ENCODE data around the gene LITAFD. TPM values are rescaled to one million over a fixed set of nuclear protein-coding genes. Genes with fewer than 3 reads are reported as not detected.

The LITAFD gene
- total and polyA plus RNA-seq, 12 donors: not detected

- 75 to 86% (median 79%) methylated on average over 14 of the region's 14 CpGs for WGBS, 4 donors
- Histone ChIP-seq H3K9me3 (replicated peaks in 1 of 3) (no peaks in the 10 kb centered on the region), H3K27me3 (no peaks in the 10 kb centered on the region), H3K4me3 (no peak overlapping the region), H3K4me1 (replicated peaks in 1 of 2) (peaks cover 80 to 83% of the 10 kb centered on the region in 2 donors), H3K36me3 (replicated peaks in 1 of 2) (peaks cover 0 to 17% of the 10 kb centered on the region in 2 donors), H3K27ac (peak overlapping the region in 4 of 5 donors; percentile 24 to 91 (median 86))
- intact Hi-C loops (cut with DNase I): no loop called here
- DNase-seq: peak in 2 of 7 donors; percentile 17 to 55
- TF ChIP-seq CTCF (IDR thresholded peaks at IDR 0.05) (no peak), POLR2A (IDR thresholded peaks at IDR 0.05) (no peak)
These were observed 19.6 kb upstream of the LITAFD start for GRCh38 chr16:8862309-8863130.

- TF ChIP-seq CTCF (IDR thresholded peaks at IDR 0.05): peak in 2 of 6 experiments; percentile 20 to 33
- peak in 1 of 2 donors; percentile 72 for TF ChIP-seq POLR2A (IDR thresholded peaks at IDR 0.05)
- Histone ChIP-seq H3K4me1 (replicated peaks in 1 of 2) (peaks cover 80 to 82% of the 10 kb centered on the region in 2 donors), H3K9me3 (replicated peaks in 1 of 3) (no peaks in the 10 kb centered on the region), H3K27ac (peak overlapping the region in 4 of 5 donors; percentile 79 to 91 (median 86)), H3K36me3 (replicated peaks in 1 of 2) (peaks cover 0 to 7% of the 10 kb centered on the region in 2 donors), H3K27me3 (no peaks in the 10 kb centered on the region), H3K4me3 (peak overlapping the region in 1 of 4 donors; percentile 38)
- intact Hi-C loops (cut with DNase I): no loop called here
- 41 to 57% (median 44%) methylated on average over 6 to 17 of the region's 17 CpGs for WGBS, 4 donors
- DNase-seq: peak; percentile 83 to 97 (median 96)
These were observed 18.3 kb upstream of the LITAFD start for GRCh38 chr16:8863594-8864424.

- Histone ChIP-seq H3K36me3 (replicated peaks in 1 of 2) (no peaks in the 10 kb centered on the region), H3K27me3 (no peaks in the 10 kb centered on the region), H3K27ac (peak overlapping the region in 4 of 5 donors; percentile 77 to 91 (median 86)), H3K9me3 (replicated peaks in 1 of 3) (no peaks in the 10 kb centered on the region), H3K4me3 (peak overlapping the region in 1 of 4 donors; percentile 38), H3K4me1 (replicated peaks in 1 of 2) (peaks cover 74 to 75% of the 10 kb centered on the region in 2 donors)
- no peak for TF ChIP-seq CTCF (IDR thresholded peaks at IDR 0.05)
- TF ChIP-seq POLR2A (IDR thresholded peaks at IDR 0.05): no peak
- DNase-seq: peak in 1 of 7 donors; percentile 42
- 32 to 65% (median 39%) methylated on average over 6 to 13 of the region's 13 CpGs for WGBS, 4 donors
- intact Hi-C loops (cut with DNase I): no loop called here
These were observed 17.6 kb upstream of the LITAFD start for GRCh38 chr16:8864480-8865110.

Measured in adrenal gland (tissue), 12 donors.